OCI-LY1 (cell line): ENCODE measurements around the gene SH3YL1.

Source experiments
- H2AFZ ChIP-seq: fragments of 200-600 bp; sonication (generic), shearing (Covaris generic); 2 replicates; pipeline ENCODE4 v1.6.0; 2014; ENCODE audit warnings: antibody characterized with exemption, mild to moderate bottlenecking, low read length
- H3F3A ChIP-seq: fragments of 200-600 bp; sonication (generic), shearing (Covaris generic); 2 replicates; pipeline ENCODE4 v1.6.0; 2014; ENCODE audit warnings: mild to moderate bottlenecking, antibody characterized with exemption, low read length, moderate library complexity; ENCODE audit not compliant: insufficient read depth
- H3K27ac ChIP-seq: fragments of 200-600 bp; sonication (generic); 2 replicates; pipeline ENCODE4 v1.5.1; 2014; ENCODE audit warnings: low read length, mixed run types, mild to moderate bottlenecking, low read depth; ENCODE audit not compliant: poor library complexity, severe bottlenecking
- H3K27me3 ChIP-seq: fragments of 200-600 bp; sonication (generic); 2 replicates; pipeline ENCODE4 v1.6.0; 2014; ENCODE audit warnings: antibody characterized with exemption, mild to moderate bottlenecking, low read length, moderate library complexity; ENCODE audit not compliant: insufficient read depth
- H3K36me3 ChIP-seq: fragments of 200-600 bp; sonication (generic); 2 replicates; pipeline ENCODE4 v1.6.1; 2014; ENCODE audit warnings: mild to moderate bottlenecking, antibody characterized with exemption, low read length, moderate library complexity, mixed read lengths; ENCODE audit not compliant: insufficient read depth
- H3K4me1 ChIP-seq: fragments of 200-600 bp; sonication (generic); 2 replicates; pipeline ENCODE4 v1.5.1; 2014; ENCODE audit warnings: mild to moderate bottlenecking, low read length, moderate library complexity; ENCODE audit not compliant: insufficient read depth, severe bottlenecking
- H3K4me2 ChIP-seq: fragments of 200-600 bp; sonication (generic), shearing (Covaris generic); 2 replicates; pipeline ENCODE4 v1.6.1; 2014; ENCODE audit warnings: low read length
- H3K4me3 ChIP-seq: fragments of 200-600 bp; sonication (generic); 2 replicates; pipeline ENCODE4 v1.5.1; 2014; ENCODE audit warnings: low read length, low read depth, mild to moderate bottlenecking, mixed read lengths; ENCODE audit not compliant: poor library complexity, severe bottlenecking
- H3K79me2 ChIP-seq: fragments of 200-600 bp; shearing (Covaris generic); 2 replicates; pipeline ENCODE4 v1.6.1; 2016; ENCODE audit warnings: mixed run types, low read length, mixed read lengths; ENCODE audit not compliant: insufficient read depth
- H3K9ac ChIP-seq: fragments of 200-600 bp; sonication (generic), shearing (Covaris generic); 2 replicates; pipeline ENCODE4 v1.6.1; 2014; ENCODE audit warnings: mild to moderate bottlenecking, low read length, mixed read lengths
- H3K9me2 ChIP-seq: fragments of 200-600 bp; sonication (generic), shearing (Covaris generic); 2 replicates; pipeline ENCODE4 v1.6.1; 2014; ENCODE audit warnings: low read depth, mild to moderate bottlenecking, low read length, mixed read lengths
- H3K9me3 ChIP-seq: fragments of 200-600 bp; shearing (Covaris generic); 2 replicates; pipeline ENCODE4 v1.6.1; 2014; ENCODE audit warnings: low read length, mixed read lengths
- H4K20me1 ChIP-seq: fragments of 200-600 bp; sonication (generic), shearing (Covaris generic); 2 replicates; pipeline ENCODE4 v1.6.0; 2016; ENCODE audit warnings: mild to moderate bottlenecking, low read length; ENCODE audit not compliant: insufficient read depth
- CTCF ChIP-seq: fragments of 200-600 bp; sonication (generic), shearing (Covaris generic); IDR thresholded peaks from 2 replicates; pipeline ENCODE4 v1.5.1; 2017; ENCODE audit warnings: mild to moderate bottlenecking, antibody characterized with exemption, low read length, moderate library complexity, mixed read lengths
- EZH2 ChIP-seq: fragments of 200-600 bp; sonication (generic), shearing (Covaris generic); IDR thresholded peaks from 2 replicates; pipeline ENCODE4 v1.8.0; 2017; ENCODE audit warnings: borderline replicate concordance, mixed run types, mild to moderate bottlenecking, antibody characterized with exemption, low read length, moderate library complexity, mixed read lengths

The SH3YL1 gene

GRCh38 chr2:233030-233429, 30.8 kb downstream of the SH3YL1 start:
- TF ChIP-seq CTCF (no peak), EZH2 (no peak)
- Histone ChIP-seq H3K27me3 (no peaks in the 10 kb centered on the region), H2AFZ (no peak overlapping the region), H3K9ac (no peak overlapping the region), H3K4me2 (no peak overlapping the region), H4K20me1 (no peaks in the 10 kb centered on the region), H3F3A (no peaks in the 10 kb centered on the region), H3K27ac (no peak overlapping the region), H3K9me2 (no peaks in the 10 kb centered on the region), H3K36me3 (no peaks in the 10 kb centered on the region), H3K79me2 (no peaks in the 10 kb centered on the region), H3K4me1 (no peaks in the 10 kb centered on the region), H3K9me3 (no peaks in the 10 kb centered on the region), H3K4me3 (no peak overlapping the region)

- peaks cover 3% of the 10 kb centered on the region for H3K36me3 ChIP-seq
- no peak overlapping the region for H3K4me2 ChIP-seq
- no peak overlapping the region for H3K4me3 ChIP-seq
- no peak overlapping the region for H3K27ac ChIP-seq
- TF ChIP-seq EZH2 (no peak), CTCF (no peak)
- no peaks in the 10 kb centered on the region for H3K79me2 ChIP-seq
- no peaks in the 10 kb centered on the region for H3K9me3 ChIP-seq
- H3K9ac ChIP-seq: no peak overlapping the region
- H3K4me1 ChIP-seq: no peaks in the 10 kb centered on the region
- H3K27me3 ChIP-seq: no peaks in the 10 kb centered on the region
- H3F3A ChIP-seq: no peaks in the 10 kb centered on the region
- H3K9me2 ChIP-seq: no peaks in the 10 kb centered on the region
- H2AFZ ChIP-seq: no peak overlapping the region
- H4K20me1 ChIP-seq: no peaks in the 10 kb centered on the region
Measured at GRCh38 chr2:231521-232185, 32.2 kb downstream of the SH3YL1 start.

GRCh38 chr2:228518-229278, 35.1 kb downstream of the SH3YL1 start:
- no peaks in the 10 kb centered on the region for H3K4me1 ChIP-seq
- no peak overlapping the region for H3K9ac ChIP-seq
- H3K27ac ChIP-seq: no peak overlapping the region
- H3K79me2 ChIP-seq: no peaks in the 10 kb centered on the region
- no peak overlapping the region for H2AFZ ChIP-seq
- H3K9me3 ChIP-seq: no peaks in the 10 kb centered on the region
- H3K9me2 ChIP-seq: no peaks in the 10 kb centered on the region
- no peaks in the 10 kb centered on the region for H4K20me1 ChIP-seq
- H3K4me3 ChIP-seq: no peak overlapping the region
- H3F3A ChIP-seq: no peaks in the 10 kb centered on the region
- TF ChIP-seq EZH2 (no peak), CTCF (no peak)
- peaks cover 12% of the 10 kb centered on the region for H3K36me3 ChIP-seq
- no peak overlapping the region for H3K4me2 ChIP-seq
- H3K27me3 ChIP-seq: no peaks in the 10 kb centered on the region
